ENCODE results near the gene UBE2E3.
"Not testable (repeated sequence)": the region's sequence is repeated elsewhere in the genome, so short reads cannot be mapped to it uniquely, and the experiment has no call there.

Gene UBE2E3

GRCh38 chr2:181073896-181074295, 93.5 kb downstream of the UBE2E3 start:
- no peak for DNase-seq (ENCODE audit: low spot score)
- no peak for FAIRE-seq

DNA sequence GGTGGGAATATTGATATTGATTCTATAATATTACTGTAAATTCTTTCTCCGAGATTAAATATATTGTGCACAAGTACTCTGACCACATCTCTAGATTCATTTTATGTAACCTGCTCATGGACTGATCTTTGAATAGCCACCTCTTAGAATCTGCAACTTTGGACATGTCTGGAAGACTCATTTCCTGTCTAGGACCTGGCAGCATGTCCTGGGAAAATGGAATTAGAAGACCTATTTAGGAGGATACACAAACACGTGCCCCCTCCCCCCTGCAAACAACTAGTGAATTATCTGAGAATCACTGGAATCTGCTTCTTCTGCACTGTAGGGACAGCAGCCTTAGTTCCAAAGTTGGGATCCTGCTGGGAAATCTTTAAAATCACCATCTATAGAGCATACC, 94.1 kb downstream of the UBE2E3 start:
- FAIRE-seq: no peak

DNA sequence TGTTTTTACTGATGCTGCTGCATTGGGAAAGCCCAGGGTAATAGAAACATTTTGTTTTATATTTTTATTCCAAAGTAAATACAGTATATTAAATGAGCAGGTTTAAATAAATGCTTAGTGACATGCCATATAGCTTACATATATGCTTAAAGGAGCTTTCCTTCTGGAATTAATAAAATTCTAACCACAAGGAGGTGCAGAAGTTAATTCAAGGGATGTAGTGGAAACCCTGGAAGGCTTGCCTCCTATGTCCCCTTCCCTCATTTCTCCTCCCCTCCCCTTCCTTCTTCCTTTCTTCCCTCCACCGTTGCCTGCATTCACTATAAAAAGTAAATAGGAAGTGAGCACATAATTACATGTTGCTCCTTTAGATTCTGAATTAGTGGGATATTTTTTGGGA, 96.3 kb downstream of the UBE2E3 start:
- FAIRE-seq (no peak), DNase-seq (ENCODE audit: low spot score) (no peak)

More for the DNA sequence above, 94.1 kb downstream of the UBE2E3 start:
- DNase-seq (ENCODE audit: low spot score): no peak

DNA sequence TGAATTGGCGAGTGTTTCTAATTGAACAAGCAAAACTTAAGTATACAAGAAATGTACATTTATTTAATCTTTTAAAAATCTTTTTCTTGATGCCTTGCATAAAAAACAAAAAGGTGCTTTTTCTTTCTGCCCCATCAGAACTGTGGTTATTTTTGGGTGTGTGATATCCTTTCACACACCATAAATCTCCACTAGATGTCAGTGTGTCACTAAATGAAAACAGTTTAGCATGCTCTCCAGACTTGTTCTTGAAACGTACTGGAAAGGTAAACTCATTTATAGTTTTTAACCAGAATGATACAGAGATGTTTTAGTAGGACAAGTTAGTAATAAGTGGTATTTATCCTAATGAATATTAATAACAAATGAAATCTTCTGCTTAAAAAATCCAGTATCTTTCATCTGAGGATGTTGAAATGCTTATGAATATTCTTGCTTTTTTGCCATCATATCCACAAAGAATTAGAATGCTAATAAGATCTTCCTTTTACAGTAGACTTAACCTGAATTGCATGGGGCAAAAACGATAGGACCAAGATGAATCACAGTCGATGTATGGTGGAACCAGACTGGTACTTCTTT, 96.8 kb downstream of the UBE2E3 start:
- peak; percentile 37 for DNase-seq (ENCODE audit: low spot score)
- FAIRE-seq: peak; percentile 83

GRCh38 chr2:181083140-181083539, 102.7 kb downstream of the UBE2E3 start:
- no peak for FAIRE-seq
- DNase-seq (ENCODE audit: low spot score): no peak

- DNase-seq (ENCODE audit: low spot score): no peak
- no peak for FAIRE-seq
These were observed 105.3 kb downstream of the UBE2E3 start for GRCh38 chr2:181085734-181086133.

DNA sequence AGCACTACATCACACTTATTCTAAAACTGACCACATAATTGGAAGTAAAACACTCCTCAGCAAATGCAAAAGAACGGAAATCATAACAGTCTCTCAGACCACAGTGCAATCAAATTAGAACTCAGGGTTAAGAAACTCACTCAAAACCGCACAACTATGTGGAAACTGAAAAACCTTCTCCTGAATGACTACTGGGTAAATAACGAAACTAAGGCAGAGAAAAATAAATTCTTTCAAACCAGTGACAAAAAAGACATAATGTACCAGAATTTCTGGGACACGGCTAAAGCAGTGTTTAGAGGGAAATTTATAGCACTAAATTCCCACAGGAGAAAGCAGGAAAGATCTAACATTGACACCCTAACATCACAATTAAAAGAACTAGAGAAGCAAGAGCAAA, 111.5 kb downstream of the UBE2E3 start:
- not testable (repeated sequence) for FAIRE-seq; DNase-seq (ENCODE audit: low spot score)

DNA sequence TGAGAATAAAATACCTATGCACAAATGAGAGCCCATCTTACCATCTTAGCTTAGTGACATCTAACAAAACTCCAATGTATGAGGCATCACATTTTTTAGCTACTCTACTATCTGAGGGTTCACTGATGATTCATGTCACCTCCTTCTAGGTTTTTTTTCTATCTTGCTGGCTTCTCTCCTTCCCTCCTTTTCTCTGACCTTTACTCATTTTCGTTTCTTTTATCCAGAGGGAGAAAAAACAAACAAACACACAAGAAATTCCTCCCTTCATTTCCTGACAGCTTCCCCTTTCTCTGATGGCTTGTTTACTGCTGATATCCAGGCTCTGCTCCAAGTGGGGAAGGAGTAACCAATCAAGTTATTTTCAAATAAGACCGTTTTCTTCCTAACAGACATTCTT, 115.1 kb downstream of the UBE2E3 start:
- no peak for FAIRE-seq

DNA sequence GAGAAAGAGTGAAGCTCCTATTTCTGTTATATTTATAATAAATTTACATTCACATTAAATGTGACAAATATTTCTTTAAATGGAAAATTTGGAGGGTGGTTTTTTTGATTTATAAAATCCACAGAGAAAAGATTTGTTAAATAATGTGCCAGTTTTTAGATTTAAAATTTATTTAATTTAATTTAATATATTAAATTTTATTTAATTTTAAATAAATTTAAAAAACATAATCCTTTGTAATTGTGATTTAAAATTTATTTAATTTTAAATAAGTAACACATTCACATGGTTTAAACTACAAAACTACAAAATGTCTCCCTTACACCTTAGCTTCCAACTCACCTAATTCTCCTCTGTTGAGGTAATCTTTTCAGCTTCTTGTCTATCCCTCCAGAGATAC, 123.3 kb downstream of the UBE2E3 start:
- FAIRE-seq (peak; percentile 78), DNase-seq (ENCODE audit: low spot score) (no peak)

More for the DNA sequence above, 115.1 kb downstream of the UBE2E3 start:
- DNase-seq (ENCODE audit: low spot score): no peak

- peak; percentile 32 for DNase-seq (ENCODE audit: low spot score)
- FAIRE-seq: peak; percentile 72
These were observed 124.2 kb downstream of the UBE2E3 start for GRCh38 chr2:181104512-181105115.

DNA sequence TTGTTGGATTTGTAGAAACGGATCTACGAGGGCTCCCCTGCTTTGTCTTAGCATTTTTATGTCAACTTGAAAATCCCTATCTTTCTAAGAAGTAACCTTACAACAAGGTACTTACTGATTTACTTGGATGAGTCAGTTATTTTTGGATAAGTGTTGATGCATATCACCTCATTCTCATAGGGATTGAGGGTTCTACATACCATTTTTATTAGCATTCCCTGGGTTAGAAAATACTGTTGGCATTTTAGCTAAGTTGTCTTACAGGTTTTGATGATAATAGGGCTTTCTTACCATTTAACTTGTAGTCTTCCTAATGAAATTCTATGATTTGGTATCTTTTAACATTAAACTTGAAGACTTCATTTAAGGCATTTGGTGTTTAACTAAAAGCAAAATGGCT, 125.2 kb downstream of the UBE2E3 start:
- DNase-seq (ENCODE audit: low spot score) (no peak), FAIRE-seq (peak; percentile 26)

GRCh38 chr2:181106229-181106628, 125.8 kb downstream of the UBE2E3 start:
- no peak for FAIRE-seq
- DNase-seq (ENCODE audit: low spot score): no peak

DNA sequence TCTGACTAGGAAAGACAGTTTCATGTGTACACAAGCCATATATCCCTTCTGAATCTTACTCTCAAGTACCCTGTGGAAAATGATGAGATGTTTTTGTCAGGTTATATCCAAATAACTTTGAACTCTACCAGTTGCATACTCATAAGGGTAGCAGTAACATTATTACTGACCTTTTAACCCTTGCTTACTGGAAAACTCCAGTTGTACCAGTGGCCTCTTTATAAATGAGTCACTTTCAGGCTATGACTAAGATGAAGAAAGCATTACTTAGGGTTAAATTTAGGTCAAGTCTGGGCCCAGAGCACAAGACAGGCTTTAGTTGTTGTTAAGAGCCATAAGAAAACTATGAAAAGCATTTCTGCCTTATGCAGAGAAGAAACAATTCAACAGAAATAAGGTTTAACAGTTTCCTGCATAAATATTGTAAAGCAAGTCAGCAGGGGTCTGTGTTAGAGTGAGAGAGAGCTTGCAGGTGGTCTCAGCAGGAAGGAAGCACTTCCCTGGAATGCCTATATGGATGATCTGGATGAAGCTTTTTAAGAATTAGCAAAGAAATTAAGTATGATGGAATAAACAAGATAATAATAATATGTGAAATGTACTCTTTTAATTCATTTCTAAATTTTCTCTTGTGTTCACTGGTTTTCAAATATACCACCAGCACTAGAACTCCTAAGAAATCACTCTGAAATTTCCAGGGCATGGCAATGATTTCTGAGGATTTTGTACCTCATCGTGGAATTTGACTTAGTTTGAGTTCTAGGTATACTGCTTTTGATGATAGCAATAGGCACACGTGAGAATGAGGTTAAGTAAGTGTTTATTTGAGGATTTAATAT, 126.6 kb downstream of the UBE2E3 start:
- FAIRE-seq (peak; percentile 96), DNase-seq (ENCODE audit: low spot score) (peak; percentile 81)

GRCh38 chr2:181107628-181107945, 127.2 kb downstream of the UBE2E3 start:
- no peak for DNase-seq (ENCODE audit: low spot score)
- FAIRE-seq: no peak

GRCh38 chr2:181111059-181111458, 130.7 kb downstream of the UBE2E3 start:
- DNase-seq (ENCODE audit: low spot score) (no peak), FAIRE-seq (no peak)

DNA sequence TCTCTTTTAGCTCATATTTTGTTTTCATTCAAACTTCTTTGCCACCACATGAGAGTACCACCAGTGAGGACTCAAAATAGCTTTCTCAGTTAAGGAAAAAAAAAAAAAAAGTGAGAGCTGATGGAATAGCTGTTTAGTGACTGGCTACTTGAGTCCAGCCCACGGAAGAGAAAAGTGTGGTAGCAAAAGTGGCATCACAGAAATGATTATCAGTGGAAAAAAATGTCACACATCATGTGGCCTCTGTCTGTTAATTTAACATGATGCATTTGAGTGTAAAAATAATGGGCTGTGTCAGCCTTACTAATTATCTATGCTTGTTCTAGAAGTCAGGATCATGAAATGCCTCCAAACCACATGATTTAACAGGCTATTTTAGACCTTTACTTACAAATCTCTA, 132.5 kb downstream of the UBE2E3 start:
- no peak for FAIRE-seq
- DNase-seq (ENCODE audit: low spot score): no peak

All from RCC 7860 (cell line).